B cell (primary cell): ENCODE results near the gene TM7SF3. TPM values are rescaled to one million over a fixed set of nuclear protein-coding genes. Genes with fewer than 3 reads are reported as not detected.

Experiments
- ATAC-seq: fragments of 200-7000 bp; cut with Tn5 transposase; one replicate; pipeline ENCODE4 v1.10.0; 2021; ENCODE audit warnings: low read depth, mild to moderate bottlenecking, moderate number of reproducible peaks, moderate library complexity
- CTCF ChIA-PET: fragments of 350-600 bp; sonication (Branson Sonifier 250); formaldehyde crosslinking; loops from one replicate; lab custom pipeline; 2021; ENCODE audit warnings: antibody characterized with exemption, inconsistent platforms; lab: Charles Lee
- POLR2A ChIA-PET: fragments of 350-600 bp; sonication (Branson Sonifier 250); formaldehyde crosslinking; loops from one replicate; lab custom pipeline; 2021; ENCODE audit warnings: antibody characterized with exemption; lab: Charles Lee
- DNase-seq: peaks from one replicate; pipeline ENCODE4 v3.0.0; 2013
- H2AFZ ChIP-seq: 2 replicates; pipeline ENCODE4 v1.6.1; 2012; ENCODE audit warnings: mild to moderate bottlenecking, low read depth, low read length; ENCODE audit not compliant: insufficient read depth, poor library complexity, severe bottlenecking
- H3K27ac ChIP-seq, 2 donors: 1 replicate in 1 of 2; 2 replicates in 1 of 2; pipeline ENCODE4 v1.5.1; 2012 to 2013; ENCODE audit warnings: low read length in 2 of 2, mild to moderate bottlenecking in 2 of 2, moderate library complexity in 1 of 2
- H3K27me3 ChIP-seq, 4 experiments: fragments of 200-600 bp in 1 of 4; sonication (generic) in 1 of 4; replicated peaks in 1 of 4; 1 replicate in 2 of 4; 2 replicates in 2 of 4; pipeline versions ENCODE4 v1.6.1 to v1.7.0; 2013 to 2016; ENCODE audit warnings: low read length in 3 of 4, mild to moderate bottlenecking in 2 of 4, mixed read lengths in 1 of 4, moderate library complexity in 1 of 4; ENCODE audit not compliant: insufficient read depth in 4 of 4, control insufficient read depth in 3 of 4; ENCODE audit errors: control extremely low read depth in 1 of 4
- H3K36me3 ChIP-seq, 2 experiments: replicated peaks in 1 of 2; 1 replicate in 1 of 2; 2 replicates in 1 of 2; pipeline versions ENCODE4 v1.6.1 to v1.7.1; 2013; ENCODE audit warnings: low read length in 1 of 2; ENCODE audit not compliant: insufficient read depth in 2 of 2, control insufficient read depth in 1 of 2; ENCODE audit errors: control extremely low read depth in 1 of 2, extremely low read depth in 1 of 2
- H3K4me1 ChIP-seq, 2 donors: fragments of 200-600 bp in 1 of 2; sonication (generic) in 1 of 2; 1 replicate in 1 of 2; 2 replicates in 1 of 2; pipeline versions ENCODE4 v1.5.1 to v1.6.1; 2013 to 2017; ENCODE audit warnings: low read length in 2 of 2; ENCODE audit not compliant: control insufficient read depth in 2 of 2, insufficient read depth in 2 of 2
- H3K4me2 ChIP-seq: replicated peaks from 2 replicates; pipeline ENCODE3; 2012; ENCODE audit warnings: mild to moderate bottlenecking, low read depth, low read length; ENCODE audit not compliant: poor library complexity, severe bottlenecking
- H3K4me3 ChIP-seq, 5 experiments: fragments of 200-600 bp in 1 of 5; sonication (generic) in 1 of 5; 1 replicate in 3 of 5; 2 replicates in 2 of 5; pipeline versions ENCODE4 v1.5.1 to v1.7.0; 2011 to 2016; ENCODE audit warnings: low read length in 4 of 5, mild to moderate bottlenecking in 4 of 5, low read depth in 2 of 5, control low read depth in 1 of 5, moderate library complexity in 1 of 5; ENCODE audit not compliant: insufficient read depth in 1 of 5; ENCODE audit errors: control extremely low read depth in 1 of 5, extremely low read depth in 1 of 5
- H3K79me2 ChIP-seq: fragments of 200-600 bp; sonication (generic); one replicate; pipeline ENCODE4 v1.6.0; 2016; ENCODE audit warnings: low read length; ENCODE audit not compliant: control insufficient read depth, insufficient read depth
- H3K9ac ChIP-seq: fragments of 200-600 bp; sonication (generic); 2 replicates; pipeline ENCODE4 v1.6.1; 2017; ENCODE audit warnings: mild to moderate bottlenecking, low read length, moderate library complexity
- H3K9me3 ChIP-seq, 3 donors: one replicate each; pipeline versions ENCODE4 v1.6.1 to v1.7.1; 2013; ENCODE audit warnings: low read length in 2 of 3; ENCODE audit not compliant: control insufficient read depth in 2 of 3, insufficient read depth in 1 of 3; ENCODE audit errors: control extremely low read depth in 1 of 3
- H4K20me1 ChIP-seq: 2 replicates; pipeline ENCODE4 v1.6.0; 2012; ENCODE audit warnings: mild to moderate bottlenecking, low read length; ENCODE audit not compliant: insufficient read depth, control insufficient read depth, poor library complexity, severe bottlenecking
- H3K27ac Mint-ChIP-seq: one replicate; pipeline ENCODE4 v1.8.0; 2021; ENCODE audit warnings: mixed read lengths
- H3K27me3 Mint-ChIP-seq: one replicate; pipeline ENCODE4 v1.8.0; 2021; ENCODE audit warnings: mixed read lengths
- H3K4me1 Mint-ChIP-seq: one replicate; pipeline ENCODE4 v1.8.0; 2021; ENCODE audit warnings: mixed read lengths
- H3K4me3 Mint-ChIP-seq: one replicate; pipeline ENCODE4 v1.8.0; 2021; ENCODE audit warnings: mixed read lengths
- H3K9me3 Mint-ChIP-seq: one replicate; pipeline ENCODE4 v1.8.0; 2022; ENCODE audit warnings: mixed read lengths; ENCODE audit not compliant: insufficient read depth
- CTCF ChIP-seq: fragments of 200-600 bp; IDR thresholded peaks from one replicate; pipeline ENCODE4 v1.8.0; 2022; ENCODE audit warnings: antibody characterized with exemption, mild to moderate bottlenecking
- EZH2 ChIP-seq: IDR thresholded peaks from 2 replicates; pipeline ENCODE4 v1.6.1; 2012; ENCODE audit warnings: borderline replicate concordance, low read depth, mild to moderate bottlenecking, moderate library complexity, low read length; ENCODE audit not compliant: insufficient read depth, poor library complexity, severe bottlenecking
- WGBS: methylation state at CpG from one replicate; pipeline ENCODE4 v1.1.5; 2013; ENCODE audit warnings: missing lambda C conversion rate; ENCODE audit not compliant: insufficient coverage; 5-methylcytosine and 5-hydroxymethylcytosine counted together
- intact Hi-C: fragments of 100-400 bp; cut with micrococcal nuclease; formaldehyde crosslinking; loops from one replicate; pipeline ENCODE4 v1.10.0; 2022
- polyA plus RNA-seq: library from polyadenylated mRNA; depleted of rRNA; stranded (reverse); fragments of >200 nt; gene quantifications from 2 replicates; pipeline ENCODE4 v1.2.3, GENCODE V29; 2012
- total RNA-seq, 2 donors: library from RNA; stranded (reverse); fragments of 120-200 nt in 1 of 2; gene quantifications; 1 replicate in 1 of 2; 2 replicates in 1 of 2; pipeline versions ENCODE4 v1.2.3 to v1.2.4, GENCODE V29; 2013 to 2022

Gene TM7SF3
- total and polyA plus RNA-seq, 2 donors (not counting 1 experiment from before 2014, with no cell fraction given): 24.5 to 33.5 TPM

- Mint-ChIP-seq H3K27ac (no peak overlapping the region), H3K27me3 (no peaks in the 10 kb centered on the region), H3K4me1 (peaks cover 40% of the 10 kb centered on the region), H3K4me3 (no peak overlapping the region), H3K9me3 (no peaks in the 10 kb centered on the region)
- POLR2A ChIA-PET: no interaction called here
- TF ChIP-seq CTCF: no peak
- no peak for TF ChIP-seq EZH2
- no peak overlapping the region for H3K27ac ChIP-seq
- H3K4me2 ChIP-seq: no peak overlapping the region
- H3K9me3 ChIP-seq: no peaks in the 10 kb centered on the region
- no peaks in the 10 kb centered on the region for H3K27me3 ChIP-seq
- peaks cover under 1 to 42% of the 10 kb centered on the region in 2 experiments for H3K36me3 ChIP-seq
- H4K20me1 ChIP-seq: no peaks in the 10 kb centered on the region
- H2AFZ ChIP-seq: no peak overlapping the region
- DNase-seq: no peak
- peaks cover 40% of the 10 kb centered on the region for H3K79me2 ChIP-seq
- H3K4me1 ChIP-seq: peaks cover 14 to 24% of the 10 kb centered on the region in 2 donors
- intact Hi-C loops: no loop called here
- CTCF ChIA-PET: interaction anchor here (1.1 to 1.6 kb wide), 3 partner anchors 11 to 280 kb away, joined by 3 to 11 read pairs (median 4); no protein-coding TSS in a partner anchor
- H3K4me3 ChIP-seq: no peak overlapping the region
- ATAC-seq: no peak
- H3K9ac ChIP-seq: no peak overlapping the region
These were observed 12.1 kb upstream of the TM7SF3 start for GRCh38 chr12:27026257-27026656.

GRCh38 chr12:27025116-27025515 is 10.9 kb upstream of the TM7SF3 start:
- no peak overlapping the region for H3K4me3 Mint-ChIP-seq
- no peak for ATAC-seq
- TF ChIP-seq EZH2: no peak
- TF ChIP-seq CTCF: no peak
- WGBS: 88% methylated on average over 1 of the region's 1 CpG
- H3K9ac ChIP-seq: no peak overlapping the region
- POLR2A ChIA-PET: no interaction called here
- no peak for DNase-seq
- H4K20me1 ChIP-seq: no peaks in the 10 kb centered on the region
- intact Hi-C loops: no loop called here
- no peak overlapping the region for H2AFZ ChIP-seq
- H3K27ac Mint-ChIP-seq: no peak overlapping the region
- no peaks in the 10 kb centered on the region for H3K27me3 ChIP-seq
- peaks cover 40% of the 10 kb centered on the region for H3K79me2 ChIP-seq
- peaks cover 0 to 32% of the 10 kb centered on the region in 2 experiments for H3K36me3 ChIP-seq
- H3K4me1 ChIP-seq: peaks cover 14 to 24% of the 10 kb centered on the region in 2 donors
- no peak overlapping the region for H3K4me2 ChIP-seq
- no peaks in the 10 kb centered on the region for H3K9me3 ChIP-seq
- no peak overlapping the region for H3K4me3 ChIP-seq
- no peaks in the 10 kb centered on the region for H3K9me3 Mint-ChIP-seq
- H3K4me1 Mint-ChIP-seq: peaks cover 40% of the 10 kb centered on the region
- CTCF ChIA-PET: interaction anchor here (0.7 to 3.8 kb wide), 4 partner anchors 11 to 83 kb away, joined by 3 to 29 read pairs (median 3); partner anchors contain the start of gene TM7SF3
- H3K27ac ChIP-seq: no peak overlapping the region
- H3K27me3 Mint-ChIP-seq: no peaks in the 10 kb centered on the region
